Islet of Langerhans (tissue), 1 donor: ENCODE measurements around the gene PLPP4.

Experiments
- FAIRE-seq: peaks from one replicate; lab custom pipeline; 2011; peaks lifted over from hg19 to GRCh38; lab: Jason Lieb, UNC

Gene PLPP4

DNA sequence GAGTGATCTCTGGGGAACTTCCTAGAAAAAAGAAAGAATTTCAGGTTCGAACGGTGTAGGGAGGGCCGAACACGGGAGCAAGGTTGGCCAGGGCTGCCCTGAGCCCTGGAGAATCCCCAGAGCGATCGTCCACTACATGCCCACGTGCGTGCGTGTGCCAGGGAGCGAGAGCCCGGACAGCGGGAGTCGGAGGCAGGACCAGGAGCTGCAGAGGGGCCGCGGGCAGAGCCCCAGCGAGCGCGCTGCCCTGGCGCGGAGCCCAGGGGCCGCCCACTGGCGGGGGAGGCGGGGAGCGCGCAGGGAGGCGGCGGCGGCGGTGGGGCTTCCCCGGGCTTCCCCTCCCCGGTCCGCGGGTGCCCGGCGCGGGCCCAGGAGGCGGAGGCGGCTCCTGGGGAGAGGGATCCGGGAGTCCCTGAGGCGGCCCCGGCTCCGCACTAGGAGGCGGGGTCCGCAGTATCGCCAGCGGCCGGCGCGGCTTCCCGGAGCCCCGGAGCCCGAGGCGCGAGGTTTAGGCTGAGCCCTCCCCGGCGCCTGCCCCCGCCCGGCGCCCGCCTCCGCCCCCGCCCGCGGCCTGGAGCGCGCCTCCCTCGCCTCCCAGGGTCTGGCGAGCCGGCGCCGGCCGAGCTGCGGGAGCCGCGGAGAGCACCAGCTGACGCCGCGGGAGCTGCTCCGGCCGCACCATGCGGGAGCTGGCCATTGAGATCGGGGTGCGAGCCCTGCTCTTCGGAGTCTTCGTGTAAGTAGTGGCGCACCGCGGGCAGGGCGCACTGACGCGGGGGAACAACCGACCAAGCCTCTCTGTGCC is at the start of gene PLPP4:
Gene PLPP4, plus strand, starts transcription at position 602 of the 805 bp plus-strand sequence. Its CDS starts 79 bp downstream, at position 681.
- FAIRE-seq = no peak

GRCh38 chr10:120409816-120410215 is 47.2 kb upstream of the PLPP4 start:
- FAIRE-seq = no peak

GRCh38 chr10:120414946-120415345 is 42.1 kb upstream of the PLPP4 start:
- FAIRE-seq = no peak

GRCh38 chr10:120415709-120416330 is 41.2 kb upstream of the PLPP4 start:
- no peak for FAIRE-seq

DNA sequence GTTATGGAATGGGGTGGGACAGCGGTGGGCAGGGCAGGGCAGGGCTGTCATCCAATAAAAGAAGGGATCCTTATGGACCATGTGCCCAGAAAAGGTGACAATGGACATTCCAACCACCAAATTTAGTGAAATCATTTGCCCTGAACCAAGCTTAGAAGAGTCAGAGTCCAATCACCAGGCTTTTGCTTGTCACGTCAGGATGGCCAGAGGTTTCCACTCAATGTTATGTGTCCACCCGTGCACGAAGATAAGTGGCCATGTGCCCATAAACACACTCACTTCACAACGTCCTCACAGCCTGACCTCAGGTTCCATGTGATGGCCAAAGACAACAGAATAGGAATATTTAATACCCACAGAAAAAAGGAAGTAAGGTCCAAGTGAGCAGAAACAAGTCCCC is 36.6 kb upstream of the PLPP4 start:
- FAIRE-seq = no peak

- no peak for FAIRE-seq
These were observed 35.8 kb upstream of the PLPP4 start for GRCh38 chr10:120421250-120421649.

- no peak for FAIRE-seq
These were observed 34.6 kb upstream of the PLPP4 start for GRCh38 chr10:120422457-120422856.

- no peak for FAIRE-seq
These were observed 33.4 kb upstream of the PLPP4 start for GRCh38 chr10:120423431-120424197.

GRCh38 chr10:120424198-120424464 is 32.9 kb upstream of the PLPP4 start:
- FAIRE-seq = no peak

- FAIRE-seq = no peak
These were observed 30.7 kb upstream of the PLPP4 start for GRCh38 chr10:120426306-120426705.

DNA sequence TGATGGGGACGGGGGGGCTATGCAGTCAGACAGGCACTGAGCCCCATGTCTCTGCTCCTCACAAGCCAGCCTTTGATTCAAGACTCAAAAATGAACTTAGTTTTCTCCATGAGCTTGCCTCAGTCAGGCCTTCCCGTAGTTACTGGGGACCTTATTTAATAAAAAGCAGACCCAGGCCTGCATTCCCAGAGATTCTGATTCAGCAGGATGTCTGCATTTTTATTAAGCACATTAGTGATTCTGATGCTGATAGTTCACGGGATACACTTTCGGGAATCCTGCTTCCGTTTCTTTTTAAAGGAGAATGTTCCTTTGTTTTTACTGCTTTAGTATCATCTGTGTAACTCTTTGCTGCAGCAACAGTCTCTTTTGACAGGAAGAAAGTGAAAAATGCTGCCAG is 28.3 kb upstream of the PLPP4 start:
- FAIRE-seq = no peak

GRCh38 chr10:120429395-120429794 is 27.6 kb upstream of the PLPP4 start:
- FAIRE-seq = no peak

DNA sequence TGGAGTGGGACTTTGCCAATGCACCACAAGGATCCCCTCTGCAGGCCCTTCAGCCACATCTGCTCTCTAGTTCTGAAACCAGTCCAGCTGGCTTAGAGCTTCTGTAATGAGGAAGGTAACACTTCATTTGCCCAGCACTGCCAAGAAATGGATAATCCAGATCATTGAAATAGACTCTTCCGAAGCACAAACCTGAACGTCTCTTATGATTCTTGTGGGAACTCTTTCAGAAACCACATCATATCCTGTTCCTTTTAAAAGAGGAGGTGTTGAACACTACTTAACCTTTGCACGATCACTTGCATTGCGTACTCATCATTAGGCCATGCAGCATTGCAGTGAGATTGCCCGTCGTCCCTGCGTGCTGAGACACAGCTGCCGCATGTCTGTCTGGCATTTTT is 25.8 kb upstream of the PLPP4 start:
- FAIRE-seq = no peak

DNA sequence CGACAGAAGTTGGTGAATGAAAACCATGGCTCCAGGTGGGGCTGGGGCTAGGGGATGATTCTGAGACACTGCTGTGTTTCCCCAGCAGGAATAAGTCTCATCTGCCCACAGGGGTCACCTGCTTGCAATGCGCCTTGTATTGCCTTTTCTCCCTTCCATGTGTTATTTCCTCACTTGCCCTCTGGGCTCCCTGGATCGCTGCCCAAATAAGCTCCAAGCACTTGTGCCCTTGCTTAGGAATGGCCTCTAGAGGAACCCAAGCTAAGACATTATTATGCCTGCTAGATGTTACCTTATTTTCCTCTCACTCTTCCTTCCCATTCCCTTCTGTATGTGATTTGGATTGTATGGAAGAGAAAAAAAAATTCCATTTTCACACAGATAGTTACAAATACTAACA is 24.8 kb upstream of the PLPP4 start:
- FAIRE-seq = no peak

- no peak for FAIRE-seq
These were observed 23.9 kb upstream of the PLPP4 start for GRCh38 chr10:120433141-120433540.

- no peak for FAIRE-seq
These were observed 20.5 kb upstream of the PLPP4 start for GRCh38 chr10:120436439-120437112.

DNA sequence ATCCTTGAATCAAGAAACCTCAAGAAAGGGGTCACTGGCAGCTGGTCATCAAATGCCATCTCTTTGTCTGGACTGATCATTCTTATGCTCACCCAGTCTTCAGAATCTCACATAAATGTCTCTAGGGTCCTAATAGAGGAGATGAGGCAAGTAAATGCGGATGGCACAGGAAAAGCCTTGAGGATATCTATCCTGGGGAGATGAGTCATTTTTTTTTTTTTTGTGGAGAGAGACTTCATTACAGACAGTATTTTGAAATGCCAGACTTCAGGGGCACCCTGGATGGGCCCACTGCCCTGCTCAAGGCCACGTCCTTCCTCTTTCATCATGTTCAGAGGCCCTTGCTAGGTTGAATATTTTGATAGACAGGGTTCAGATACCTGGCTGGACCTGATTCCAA is 19.5 kb upstream of the PLPP4 start:
- no peak for FAIRE-seq

GRCh38 chr10:120451968-120452367 is 5.1 kb upstream of the PLPP4 start:
- no peak for FAIRE-seq

GRCh38 chr10:120453319-120453718 is 3.7 kb upstream of the PLPP4 start:
- no peak for FAIRE-seq

- no peak for FAIRE-seq
These were observed 3.1 kb upstream of the PLPP4 start for GRCh38 chr10:120453886-120454285.

DNA sequence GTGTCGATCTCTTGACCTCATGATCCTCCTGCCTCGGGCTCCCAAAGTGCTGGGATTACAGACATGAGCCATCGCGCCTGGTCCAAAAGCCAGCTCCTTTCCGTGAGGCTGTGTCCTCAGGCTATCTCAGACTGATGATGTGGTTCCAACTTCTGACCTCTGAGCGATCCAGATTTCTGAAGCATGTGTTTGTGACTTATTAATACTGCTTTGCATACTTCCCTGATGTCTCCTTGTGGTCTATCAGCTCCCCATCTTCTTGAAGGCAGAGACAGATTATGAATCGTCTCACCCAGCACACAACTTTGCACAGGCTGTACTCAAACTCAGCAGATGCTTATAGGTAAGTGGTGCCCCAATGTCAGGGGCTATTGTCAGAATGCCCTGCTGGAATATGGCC is 2.0 kb upstream of the PLPP4 start:
- FAIRE-seq = no peak

DNA sequence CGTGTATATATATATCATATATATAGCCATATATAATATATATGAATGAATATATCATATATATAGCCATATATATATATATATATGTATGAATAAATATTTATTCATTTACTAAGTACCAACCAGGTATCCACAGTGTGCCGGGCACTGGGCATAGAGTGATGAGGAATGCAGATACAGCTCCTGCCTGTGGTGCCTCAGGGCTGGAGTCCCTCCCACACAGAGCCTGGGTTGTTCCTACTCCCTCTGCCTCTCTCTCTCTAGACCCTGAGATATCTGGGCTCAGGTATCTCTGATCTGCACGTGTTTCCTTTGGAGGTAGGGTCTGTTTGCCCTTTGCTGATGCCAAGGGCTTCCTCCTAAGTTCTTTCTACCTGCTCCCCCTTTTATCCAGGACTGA is 1.4 kb upstream of the PLPP4 start:
- no peak for FAIRE-seq

DNA sequence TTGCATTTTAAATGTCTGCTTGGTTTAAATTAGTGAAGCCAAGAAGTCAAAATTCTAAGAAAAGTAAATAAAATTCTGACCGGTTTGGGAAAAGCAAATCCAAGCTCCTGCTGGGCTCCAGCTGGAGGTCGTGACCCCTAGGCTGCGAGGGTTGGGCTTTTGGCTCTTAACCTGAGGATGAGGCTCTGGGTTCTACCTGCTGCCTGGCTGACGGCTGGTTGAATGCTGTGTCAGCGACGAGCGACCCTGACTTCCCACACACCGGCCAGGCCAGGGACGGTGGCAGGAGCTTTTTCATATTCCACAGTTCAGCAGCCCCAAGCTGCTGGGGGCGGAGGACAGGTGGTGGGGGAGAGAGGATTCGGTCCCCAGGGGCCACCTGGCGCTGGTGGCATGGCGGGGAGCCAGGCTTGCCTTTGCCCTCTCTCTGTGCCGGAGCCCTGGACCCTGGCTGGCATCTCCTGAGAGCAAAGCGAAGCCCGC is 843 bp upstream of the PLPP4 start:
- no peak for FAIRE-seq
